Effector memory CD8-positive, alpha-beta T cell (primary cell): ENCODE data around the gene MSH4.
A peak's percentile ranks its signal among the peaks of the same experiment; 100 is the strongest.
"Not testable (repeated sequence)": the region's sequence is repeated elsewhere in the genome, so short reads cannot be mapped to it uniquely, and the experiment has no call there.

ENCODE experiments used
- ATAC-seq: fragments of 150-1000 bp; cut with Tn5 transposase; replicated peaks from 2 replicates; pipeline ENCODE4 v1.10.0; 2021; ENCODE audit warnings: mild to moderate bottlenecking, moderate library complexity
- DNase-seq, 3 experiments: peaks; one replicate each; pipeline ENCODE4 v3.0.0; 2021
- H3K27ac Mint-ChIP-seq, 2 donors: one replicate each; pipeline ENCODE4 v1.8.0; 2022; ENCODE audit warnings: mild to moderate bottlenecking in 2 of 2, mixed read lengths in 2 of 2, moderate library complexity in 2 of 2
- H3K27me3 Mint-ChIP-seq, 2 donors: one replicate each; pipeline ENCODE4 v1.8.0; 2022; ENCODE audit warnings: mixed read lengths in 2 of 2
- H3K36me3 Mint-ChIP-seq: one replicate; pipeline ENCODE4 v1.8.0; 2022; ENCODE audit warnings: mild to moderate bottlenecking, moderate library complexity, mixed read lengths; ENCODE audit not compliant: insufficient read depth
- H3K4me1 Mint-ChIP-seq, 2 donors: one replicate each; pipeline ENCODE4 v1.8.0; 2022; ENCODE audit warnings: low read depth in 2 of 2, mixed read lengths in 2 of 2
- H3K4me3 Mint-ChIP-seq, 2 donors: one replicate each; pipeline ENCODE4 v1.8.0; 2022; ENCODE audit warnings: mild to moderate bottlenecking in 2 of 2, mixed read lengths in 2 of 2, moderate library complexity in 2 of 2
- H3K9me3 Mint-ChIP-seq, 2 donors: one replicate each; pipeline ENCODE4 v1.8.0; 2022; ENCODE audit warnings: mixed read lengths in 2 of 2
- total RNA-seq, 9 experiments: gene quantifications; one replicate each; lab custom pipeline; 2026; lab: John Stamatoyannopoulos, UW

The MSH4 gene
- 0.33 to 1.7 (median 0.67) reads per million in 9 experiments for total RNA-seq

DNA sequence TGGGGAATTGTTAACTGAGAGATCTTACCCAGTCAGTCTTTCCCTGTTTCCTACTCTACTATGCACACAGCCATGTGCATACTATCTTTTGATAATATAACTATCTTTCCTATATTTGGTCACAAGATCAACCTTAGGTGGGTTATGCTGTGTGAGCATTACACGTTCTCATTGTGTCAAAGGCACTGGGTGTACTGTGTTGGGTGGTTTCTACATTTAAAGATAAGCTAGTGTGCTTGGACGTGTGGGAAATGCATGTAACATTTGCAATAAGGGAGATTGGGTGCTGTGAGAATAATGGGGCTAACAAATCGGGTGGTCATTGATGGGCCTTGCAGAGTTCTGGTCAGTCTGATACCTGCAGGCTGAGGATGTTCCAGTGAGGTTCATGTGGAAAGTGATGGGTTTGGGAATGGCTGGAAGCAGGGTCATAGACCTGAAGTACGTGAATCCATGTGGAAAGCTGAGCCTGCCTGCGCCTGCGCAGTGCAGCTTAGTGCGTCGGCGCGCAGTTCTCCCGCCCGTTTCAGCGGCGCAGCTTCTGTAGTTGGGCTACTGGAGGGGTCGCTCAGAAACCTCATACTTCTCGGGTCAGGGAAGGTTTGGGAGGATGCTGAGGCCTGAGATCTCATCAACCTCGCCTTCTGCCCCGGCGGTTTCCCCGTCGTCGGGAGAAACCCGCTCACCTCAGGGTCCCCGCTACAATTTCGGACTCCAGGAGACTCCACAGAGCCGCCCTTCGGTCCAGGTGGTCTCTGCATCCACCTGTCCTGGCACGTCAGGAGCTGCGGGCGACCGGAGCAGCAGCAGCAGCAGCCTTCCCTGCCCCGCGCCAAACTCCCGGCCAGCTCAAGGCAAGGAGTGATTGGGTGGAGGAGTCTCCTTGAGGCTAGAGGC, at the start of gene MSH4:
TSS of gene MSH4 (plus strand) at position 507 of the 897 bp plus-strand sequence. CDS start at position 611, 104 bp downstream.
- peaks cover 61% of the 10 kb centered on the region for H3K36me3 Mint-ChIP-seq
- peak within 1 kb of the TSS in 1 of 2 donors; percentile 9 for H3K4me3 Mint-ChIP-seq
- no peaks in the 10 kb centered on the region for H3K9me3 Mint-ChIP-seq
- H3K4me1 Mint-ChIP-seq = peaks cover 9 to 10% of the 10 kb centered on the region in 2 donors
- no peaks in the 10 kb centered on the region for H3K27me3 Mint-ChIP-seq
- DNase-seq (no peak), ATAC-seq (no peak)
- peak within 1 kb of the TSS; percentile 48 to 78 for H3K27ac Mint-ChIP-seq

DNA sequence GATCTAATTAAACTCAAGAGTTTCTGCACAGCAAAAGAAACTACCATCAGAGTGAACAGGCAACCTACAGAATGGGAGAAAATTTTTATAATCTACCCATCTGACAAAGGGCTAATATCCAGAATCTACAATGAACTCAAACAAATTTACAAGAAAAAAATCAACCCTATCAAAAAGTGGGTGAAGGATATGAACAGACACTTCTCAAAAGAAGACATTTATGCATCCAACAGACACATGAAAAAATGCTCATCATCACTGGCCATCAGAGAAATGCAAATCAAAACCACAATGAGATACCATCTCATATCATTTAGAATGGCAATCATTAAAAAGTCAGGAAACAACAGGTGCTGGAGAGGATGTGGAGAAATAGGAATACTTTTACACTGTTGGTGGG, 39.5 kb upstream of the MSH4 start:
- not testable (repeated sequence) for ATAC-seq, H3K4me3 Mint-ChIP-seq, H3K4me1 Mint-ChIP-seq, DNase-seq, H3K27ac Mint-ChIP-seq, H3K27me3 Mint-ChIP-seq, H3K9me3 Mint-ChIP-seq
- peaks cover 20% of the 10 kb centered on the region for H3K36me3 Mint-ChIP-seq

DNA sequence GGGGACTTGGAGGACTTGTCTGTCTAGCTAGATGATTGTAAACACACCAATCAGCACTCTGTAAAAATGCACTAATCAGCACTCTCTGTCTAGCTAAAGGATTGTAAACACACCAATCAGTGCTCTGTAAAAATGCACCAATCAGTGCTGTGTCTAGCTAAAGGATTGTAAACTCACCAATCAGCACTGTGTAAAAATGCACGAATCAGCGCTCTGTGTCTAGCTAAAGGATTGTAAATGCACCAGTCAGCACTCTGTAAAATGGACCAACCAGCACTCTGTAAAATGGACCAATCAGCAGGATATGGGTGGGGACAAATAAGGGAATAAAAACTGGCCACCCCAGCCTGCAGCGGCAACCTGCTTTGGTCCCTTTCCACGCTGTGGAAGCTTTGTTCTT, 38.1 kb upstream of the MSH4 start:
- not testable (repeated sequence) for H3K4me1 Mint-ChIP-seq, H3K27ac Mint-ChIP-seq, DNase-seq, H3K9me3 Mint-ChIP-seq, ATAC-seq, H3K4me3 Mint-ChIP-seq, H3K27me3 Mint-ChIP-seq
- peaks cover 17% of the 10 kb centered on the region for H3K36me3 Mint-ChIP-seq

DNA sequence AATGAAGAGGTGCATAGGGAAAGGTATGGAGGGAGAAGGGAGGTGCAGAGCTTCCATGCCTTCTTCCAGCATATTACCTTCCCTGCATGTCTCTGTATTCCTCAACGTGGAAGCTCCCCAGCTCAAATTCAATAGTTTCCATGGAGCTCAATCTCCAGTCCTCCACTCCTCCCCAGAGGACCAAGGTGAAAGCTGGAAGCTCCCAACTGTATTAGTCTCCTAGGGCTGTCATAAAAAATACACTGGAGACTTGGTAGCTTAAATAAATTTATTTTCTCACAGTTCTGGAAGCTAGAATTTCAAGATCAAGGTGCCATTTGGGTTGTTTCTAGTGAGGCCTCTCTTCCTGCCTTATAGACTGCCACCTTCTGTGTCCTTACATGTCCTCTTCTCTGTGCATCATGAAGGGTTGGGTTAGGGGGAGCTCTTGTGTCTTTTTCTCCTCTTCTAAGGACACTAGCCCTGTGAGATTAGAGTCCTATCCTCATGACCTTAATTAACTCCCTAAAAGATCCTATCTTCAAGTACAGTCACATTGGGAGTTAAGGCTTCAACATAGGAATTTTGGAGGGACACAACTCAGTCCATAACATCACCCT, 32.5 kb upstream of the MSH4 start:
- ATAC-seq = no peak
- H3K27me3 Mint-ChIP-seq = no peaks in the 10 kb centered on the region
- H3K27ac Mint-ChIP-seq = no peak overlapping the region
- H3K9me3 Mint-ChIP-seq = no peaks in the 10 kb centered on the region
- H3K36me3 Mint-ChIP-seq = peaks cover 9% of the 10 kb centered on the region
- DNase-seq = no peak
- H3K4me3 Mint-ChIP-seq = no peak overlapping the region
- no peaks in the 10 kb centered on the region for H3K4me1 Mint-ChIP-seq

DNA sequence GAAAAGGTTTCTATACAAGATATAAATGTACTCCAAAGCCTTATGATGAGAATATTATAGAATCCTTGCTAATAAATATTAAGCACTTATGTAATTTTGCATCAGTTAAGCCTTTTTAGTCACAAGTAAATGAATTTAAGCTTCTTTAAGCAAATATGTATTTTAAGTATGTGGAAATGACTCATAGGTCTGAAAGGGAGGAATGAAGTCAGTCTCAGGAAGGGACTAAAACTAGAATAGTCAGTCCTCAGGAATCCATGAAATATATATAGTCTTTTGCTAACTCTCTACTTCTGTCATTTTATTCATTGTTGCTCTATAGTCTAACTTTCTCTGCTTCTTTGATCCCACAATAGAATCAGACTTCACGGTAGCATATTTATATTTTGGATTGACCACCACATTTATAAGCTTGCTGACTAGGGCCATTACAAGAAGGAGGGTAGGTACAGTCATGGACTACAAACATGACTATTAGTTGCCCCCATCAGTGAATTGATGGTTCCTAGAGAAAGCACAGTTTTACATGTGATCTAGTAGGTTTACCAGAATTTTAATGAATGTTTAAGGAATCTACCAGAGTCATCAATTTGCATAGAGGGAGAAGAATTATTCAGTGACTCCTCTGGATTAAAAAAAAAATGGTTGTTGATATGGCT, 30.9 kb upstream of the MSH4 start:
- H3K9me3 Mint-ChIP-seq = no peaks in the 10 kb centered on the region
- H3K27me3 Mint-ChIP-seq = no peaks in the 10 kb centered on the region
- H3K4me3 Mint-ChIP-seq = no peak overlapping the region
- peak overlapping the region in 1 of 2 donors; percentile 80 for H3K27ac Mint-ChIP-seq
- peaks cover 9% of the 10 kb centered on the region for H3K36me3 Mint-ChIP-seq
- H3K4me1 Mint-ChIP-seq = no peaks in the 10 kb centered on the region
- DNase-seq (no peak), ATAC-seq (no peak)

DNA sequence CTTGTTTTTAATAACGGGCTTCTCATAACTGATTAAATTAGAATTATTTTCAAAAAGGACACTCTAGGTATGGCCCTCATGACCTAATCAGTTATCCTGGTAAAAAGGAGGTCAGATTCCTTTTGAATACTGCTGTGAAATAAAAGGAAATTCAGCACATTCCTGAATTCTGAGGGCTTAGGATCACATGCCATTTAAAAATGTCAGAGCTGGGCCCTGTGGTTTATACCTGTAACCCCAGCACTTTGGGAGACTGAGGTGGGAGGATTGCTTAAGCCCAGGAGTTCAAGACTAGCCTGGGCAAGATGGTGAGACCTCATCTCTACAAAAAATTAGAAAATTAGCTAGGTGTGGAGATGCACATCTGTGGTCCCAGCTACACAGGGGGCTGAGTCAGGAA, 28.7 kb upstream of the MSH4 start:
- DNase-seq (no peak), ATAC-seq (no peak)
- no peaks in the 10 kb centered on the region for H3K9me3 Mint-ChIP-seq
- H3K27me3 Mint-ChIP-seq = peaks cover 0 to 16% of the 10 kb centered on the region in 2 donors
- no peak overlapping the region for H3K4me3 Mint-ChIP-seq
- no peaks in the 10 kb centered on the region for H3K4me1 Mint-ChIP-seq
- H3K27ac Mint-ChIP-seq = no peak overlapping the region
- H3K36me3 Mint-ChIP-seq = no peaks in the 10 kb centered on the region

DNA sequence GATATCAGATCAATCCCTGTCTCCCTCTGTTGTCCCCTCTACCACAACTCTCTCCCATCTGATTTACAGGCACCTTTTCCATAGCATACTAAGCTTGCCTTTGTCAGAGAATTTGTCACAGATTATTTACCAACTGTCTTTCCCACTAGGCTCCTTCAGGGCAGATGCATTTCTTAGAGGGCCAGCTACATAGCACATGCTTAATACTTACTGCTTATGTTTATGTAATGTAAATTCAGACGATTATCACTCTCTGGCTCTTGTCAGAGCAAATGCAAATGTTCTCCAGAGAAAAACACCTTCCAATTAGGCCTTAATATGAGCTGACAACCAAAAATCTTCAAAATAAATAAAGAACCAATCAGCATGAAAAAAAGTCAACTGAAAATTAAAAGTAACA, 25.9 kb upstream of the MSH4 start:
- no peaks in the 10 kb centered on the region for H3K4me1 Mint-ChIP-seq
- no peak overlapping the region for H3K27ac Mint-ChIP-seq
- no peak overlapping the region for H3K4me3 Mint-ChIP-seq
- ATAC-seq (no peak), DNase-seq (no peak)
- peaks cover 3% of the 10 kb centered on the region for H3K36me3 Mint-ChIP-seq
- peaks cover 0 to 27% of the 10 kb centered on the region in 2 donors for H3K27me3 Mint-ChIP-seq
- H3K9me3 Mint-ChIP-seq = no peaks in the 10 kb centered on the region

DNA sequence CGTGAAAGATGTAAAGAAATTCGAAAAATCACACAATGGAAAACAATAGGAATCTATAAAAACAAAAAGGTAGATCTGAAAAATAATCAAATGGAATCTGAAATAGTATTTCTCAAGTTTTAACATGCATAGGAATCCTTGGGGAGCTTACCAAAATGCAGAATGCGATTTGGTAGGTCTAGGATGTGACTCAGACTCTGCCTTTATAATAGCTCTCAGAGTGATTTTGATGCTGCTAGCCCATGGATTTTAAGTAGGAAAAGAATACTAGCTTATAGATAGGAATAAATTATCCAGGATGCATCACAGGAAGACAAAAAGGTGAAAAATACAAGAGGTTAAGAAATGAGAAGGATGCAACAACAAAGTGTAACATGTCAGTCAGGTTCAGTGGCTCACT, 24.7 kb upstream of the MSH4 start:
- no peak overlapping the region for H3K27ac Mint-ChIP-seq
- DNase-seq = no peak
- peaks cover 4% of the 10 kb centered on the region for H3K36me3 Mint-ChIP-seq
- H3K4me1 Mint-ChIP-seq = no peaks in the 10 kb centered on the region
- no peaks in the 10 kb centered on the region for H3K9me3 Mint-ChIP-seq
- no peak overlapping the region for H3K4me3 Mint-ChIP-seq
- ATAC-seq = no peak
- peaks cover 0 to 27% of the 10 kb centered on the region in 2 donors for H3K27me3 Mint-ChIP-seq

DNA sequence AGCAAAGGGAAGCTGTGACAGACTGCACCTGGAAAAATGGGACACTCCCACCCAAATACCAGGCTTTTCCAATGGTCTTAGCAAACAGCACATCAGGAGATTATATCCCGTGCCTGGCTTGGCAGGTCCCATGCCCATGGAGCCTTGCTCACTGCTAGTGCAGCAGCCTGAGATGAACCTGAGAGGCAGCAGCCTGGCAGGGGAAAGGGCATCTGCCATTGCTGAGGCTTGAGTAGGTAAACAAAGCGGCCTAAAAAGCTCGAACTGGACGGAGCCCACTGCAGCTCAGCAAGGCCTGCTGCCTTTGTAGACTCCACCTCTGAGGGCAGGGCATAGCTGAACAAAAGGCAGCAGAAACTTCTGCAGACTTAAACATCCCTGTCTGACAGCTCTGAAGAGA, 18.9 kb upstream of the MSH4 start:
- not testable (repeated sequence) for H3K36me3 Mint-ChIP-seq, H3K9me3 Mint-ChIP-seq
- peaks cover 0 to 19% of the 10 kb centered on the region in 2 donors for H3K27me3 Mint-ChIP-seq

DNA sequence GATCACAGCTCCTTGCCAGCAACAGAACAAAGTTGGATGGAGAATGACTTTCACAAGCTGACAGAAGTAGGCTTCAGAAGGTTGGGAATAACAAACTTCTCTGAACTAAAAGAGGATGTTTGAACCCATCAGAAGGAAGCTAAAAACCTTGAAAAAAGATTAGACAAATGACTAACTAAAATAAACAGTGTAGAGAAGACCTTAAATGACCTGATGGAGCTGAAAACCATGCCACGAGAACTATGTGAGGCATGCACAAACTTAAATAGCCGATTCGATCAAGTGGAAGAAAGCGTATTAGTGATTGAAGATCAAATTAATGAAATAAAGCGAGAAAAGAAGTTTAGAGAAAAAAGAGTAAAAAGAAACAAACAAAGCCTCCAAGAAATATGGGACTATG, 18.0 kb upstream of the MSH4 start:
- H3K27me3 Mint-ChIP-seq = peaks cover 0 to 19% of the 10 kb centered on the region in 2 donors
- H3K36me3 Mint-ChIP-seq, H3K4me1 Mint-ChIP-seq, H3K4me3 Mint-ChIP-seq, ATAC-seq, DNase-seq, H3K27ac Mint-ChIP-seq, H3K9me3 Mint-ChIP-seq: not testable (repeated sequence)

More for the DNA sequence above, 18.9 kb upstream of the MSH4 start:
- not testable (repeated sequence) for DNase-seq, H3K27ac Mint-ChIP-seq, H3K4me1 Mint-ChIP-seq, ATAC-seq, H3K4me3 Mint-ChIP-seq

DNA sequence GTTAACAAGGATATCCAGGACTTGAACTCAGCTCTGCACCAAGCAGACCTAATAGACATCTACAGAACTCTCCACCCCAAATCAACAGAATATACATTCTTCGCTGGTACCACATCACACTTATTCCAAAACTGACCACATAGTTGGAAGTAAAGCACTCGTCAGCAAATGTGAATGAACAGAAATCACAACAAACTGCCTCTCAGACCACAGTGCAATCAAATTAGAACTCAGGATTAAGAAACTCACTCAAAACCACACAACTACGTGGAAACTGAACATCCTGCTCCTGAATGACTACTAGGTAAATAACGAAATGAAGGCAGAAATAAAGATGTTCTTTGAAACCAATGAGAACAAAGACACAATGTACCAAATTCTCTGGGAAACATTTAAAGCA, 16.5 kb upstream of the MSH4 start:
- Mint-ChIP-seq H3K36me3 (peaks cover 12% of the 10 kb centered on the region), H3K4me1 (peaks cover 2 to 14% of the 10 kb centered on the region in 2 donors)
- not testable (repeated sequence) for H3K27me3 Mint-ChIP-seq, H3K9me3 Mint-ChIP-seq, DNase-seq, H3K27ac Mint-ChIP-seq, H3K4me3 Mint-ChIP-seq, ATAC-seq

DNA sequence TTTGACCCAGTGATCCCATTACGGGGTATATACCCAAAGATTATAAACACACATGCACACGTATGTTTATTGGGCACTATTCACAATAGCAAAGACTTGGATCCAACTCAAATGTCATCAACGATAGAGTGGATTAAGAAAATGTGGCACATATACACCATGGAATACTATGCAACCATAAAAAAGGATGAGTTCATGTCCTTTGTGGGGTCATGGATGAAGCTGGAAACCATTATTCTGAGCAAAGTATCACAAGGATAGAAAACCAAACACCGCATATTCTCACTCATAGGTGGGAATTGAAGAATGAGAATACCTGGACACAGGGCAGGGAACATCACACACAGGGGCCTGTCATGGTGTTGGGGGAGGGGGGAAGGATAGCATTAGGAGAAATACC, 12.8 kb upstream of the MSH4 start:
- H3K27ac Mint-ChIP-seq = peak overlapping the region; percentile 96
- peaks cover 37% of the 10 kb centered on the region for H3K36me3 Mint-ChIP-seq
- H3K27me3 Mint-ChIP-seq, H3K9me3 Mint-ChIP-seq, DNase-seq, ATAC-seq: not testable (repeated sequence)
- H3K4me1 Mint-ChIP-seq = peaks cover 23 to 42% of the 10 kb centered on the region in 2 donors
- peak overlapping the region; percentile 90 to 97 for H3K4me3 Mint-ChIP-seq

DNA sequence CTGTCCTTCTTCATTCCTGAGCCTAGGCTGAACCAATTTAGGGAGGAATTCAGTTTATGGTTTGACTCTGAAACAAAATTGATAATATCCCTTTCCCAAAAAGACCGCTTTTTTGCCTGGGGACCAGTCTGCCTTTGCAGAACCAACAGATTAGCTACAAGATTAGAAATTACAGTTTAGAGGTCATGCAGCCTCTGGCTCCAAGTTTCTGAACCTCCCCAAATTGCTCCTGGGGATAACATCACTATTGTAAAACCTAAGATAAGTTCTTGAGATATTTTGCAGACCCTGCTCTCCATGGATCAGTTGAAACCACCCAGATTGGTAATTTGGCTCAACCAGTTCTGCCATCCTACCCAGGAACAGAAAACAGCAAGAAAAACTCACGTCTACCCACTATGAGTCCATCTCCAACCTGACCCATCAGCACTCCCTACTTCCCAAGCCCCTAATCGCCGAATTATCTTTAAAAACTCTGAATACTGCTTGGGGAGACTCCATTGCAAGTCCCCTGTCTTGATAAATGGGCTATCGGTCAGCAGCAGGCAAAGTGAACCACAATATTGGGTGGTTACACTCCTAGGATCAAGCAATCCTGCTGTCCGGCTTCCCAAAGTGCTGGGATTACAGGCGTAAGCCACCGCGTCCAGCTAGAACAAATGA, 11.2 kb upstream of the MSH4 start:
- H3K36me3 Mint-ChIP-seq = peaks cover 52% of the 10 kb centered on the region
- H3K4me3 Mint-ChIP-seq = peak overlapping the region; percentile 90 to 97
- peaks cover 30 to 53% of the 10 kb centered on the region in 2 donors for H3K4me1 Mint-ChIP-seq
- ATAC-seq (no peak), DNase-seq (peak in 1 of 3 experiments; percentile 6)
- peak overlapping the region; percentile 96 for H3K27ac Mint-ChIP-seq
- peaks cover 0 to 4% of the 10 kb centered on the region in 2 donors for H3K27me3 Mint-ChIP-seq
- no peaks in the 10 kb centered on the region for H3K9me3 Mint-ChIP-seq
